PC-9 (cell line): ENCODE data around the gene SLC5A9. TPM values are rescaled to one million over a fixed set of nuclear protein-coding genes. Genes with fewer than 3 reads are reported as not detected.

Experiments used
- BruUV-seq: library from RNA; stranded (reverse); fragments of 400-500 nt; replicated peaks from 2 replicates; lab custom pipeline; 2021; lab: Mats Ljungman, UMichigan
- CTCF ChIA-PET: fragments of 300-600 bp; sonication (Branson Sonifier 250); formaldehyde crosslinking; loops from one replicate; lab custom pipeline; 2022; ENCODE audit warnings: antibody characterized with exemption; lab: Charles Lee
- POLR2A ChIA-PET: fragments of 300-600 bp; sonication (Branson Sonifier 250); formaldehyde crosslinking; loops from one replicate; lab custom pipeline; 2022; ENCODE audit warnings: antibody characterized with exemption; ENCODE audit not compliant: unreplicated experiment; lab: Charles Lee
- DNase-seq, 2 experiments: peaks; one replicate each; pipeline versions ENCODE4 v3.0.0 to v3.0.0-alpha.2; 2015 to 2022; ENCODE audit warnings: mixed read lengths in 1 of 2
- H2AFZ ChIP-seq: fragments of 200-600 bp; sonication (generic); 2 replicates; pipeline ENCODE4 v1.8.1; 2017; ENCODE audit warnings: antibody characterized with exemption
- H3F3A ChIP-seq: fragments of 200-600 bp; sonication (generic); 2 replicates; pipeline ENCODE4 v1.8.1; 2017; ENCODE audit warnings: antibody characterized with exemption, mild to moderate bottlenecking, low read depth; ENCODE audit not compliant: insufficient read depth
- H3K27ac ChIP-seq: fragments of 200-600 bp; sonication (generic); 2 replicates; pipeline ENCODE4 v1.6.1; 2016; ENCODE audit warnings: mixed run types
- H3K27me3 ChIP-seq: fragments of 200-600 bp; sonication (generic); 2 replicates; pipeline ENCODE4 v1.6.1; 2016; ENCODE audit warnings: low read depth, mixed run types; ENCODE audit not compliant: insufficient read depth
- H3K36me3 ChIP-seq: fragments of 200-600 bp; sonication (generic); 2 replicates; pipeline ENCODE4 v1.6.1; 2016; ENCODE audit warnings: low read depth, mixed run types
- H3K4me1 ChIP-seq: fragments of 200-600 bp; sonication (generic); replicated peaks from 2 replicates; pipeline ENCODE4 v1.6.1; 2016; ENCODE audit warnings: mixed run types; ENCODE audit not compliant: insufficient read depth
- H3K4me2 ChIP-seq: fragments of 200-600 bp; sonication (generic); 2 replicates; pipeline ENCODE4 v1.6.1; 2017; ENCODE audit warnings: mixed run types
- H3K4me3 ChIP-seq: fragments of 200-600 bp; sonication (generic); 2 replicates; pipeline ENCODE4 v1.6.1; 2016; ENCODE audit warnings: mixed run types
- H3K79me2 ChIP-seq: fragments of 200-600 bp; sonication (generic); 2 replicates; pipeline ENCODE4 v1.6.1; 2017; ENCODE audit warnings: low read depth, mixed run types
- H3K9me2 ChIP-seq: fragments of 200-600 bp; sonication (generic); 2 replicates; pipeline ENCODE4 v1.8.1; 2017; ENCODE audit warnings: mild to moderate bottlenecking; ENCODE audit not compliant: insufficient read depth
- H3K9me3 ChIP-seq: fragments of 200-600 bp; sonication (generic); 2 replicates; pipeline ENCODE4 v1.8.1; 2016; ENCODE audit warnings: low read depth; ENCODE audit not compliant: insufficient read depth
- H4K20me1 ChIP-seq: fragments of 200-600 bp; sonication (generic); 2 replicates; pipeline ENCODE4 v1.8.1; 2017; ENCODE audit not compliant: insufficient read depth
- CTCF ChIP-seq: fragments of 200-600 bp; sonication (generic); conservative IDR thresholded peaks from 2 replicates; pipeline ENCODE4 v1.6.1; 2017; ENCODE audit warnings: mixed run types, antibody characterized with exemption, mild to moderate bottlenecking, moderate library complexity
- EZH2 ChIP-seq: fragments of 200-600 bp; sonication (generic); IDR thresholded peaks from 2 replicates; pipeline ENCODE4 v1.8.0; 2017; ENCODE audit warnings: antibody characterized with exemption, low read depth
- intact Hi-C: fragments of 100-400 bp; cut with micrococcal nuclease; formaldehyde crosslinking; loops from one replicate; pipeline ENCODE4 v1.10.0; 2022; ENCODE audit not compliant: unreplicated experiment
- total RNA-seq: library from RNA; stranded (reverse); gene quantifications from 2 replicates; pipeline ENCODE4 v1.2.3, GENCODE V29; 2021

SLC5A9 gene
- total RNA-seq, 1 experiment from 2014 or later, result not detected

DNA sequence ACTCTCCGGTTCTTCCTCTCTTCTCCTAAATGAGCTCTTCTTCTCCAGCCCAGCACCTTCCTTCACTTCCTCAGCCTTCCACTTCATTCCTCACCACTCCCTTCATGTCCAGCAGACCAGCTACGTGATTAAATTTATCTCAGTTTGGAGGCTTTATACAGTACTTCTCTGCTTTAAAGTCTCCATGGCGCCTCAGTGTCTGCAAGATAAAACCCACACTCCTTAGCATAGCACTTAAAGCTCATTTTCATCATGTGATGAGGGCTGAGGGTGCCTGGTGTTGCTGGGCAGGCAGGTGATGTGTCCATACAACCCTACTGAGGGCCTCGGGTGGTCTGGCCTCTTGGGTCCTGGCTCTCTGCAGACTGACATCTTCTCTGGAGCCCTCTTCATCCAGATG lies 7.7 kb downstream of the SLC5A9 start:
- Histone ChIP-seq H3K9me3 (no peaks in the 10 kb centered on the region), H3F3A (no peaks in the 10 kb centered on the region), H3K27me3 (peaks cover 10% of the 10 kb centered on the region), H3K36me3 (no peaks in the 10 kb centered on the region), H3K79me2 (no peaks in the 10 kb centered on the region), H3K4me2 (no peak overlapping the region), H3K27ac (no peak overlapping the region), H2AFZ (no peak overlapping the region), H3K4me1 (no peaks in the 10 kb centered on the region), H3K4me3 (no peak overlapping the region), H3K9me2 (no peaks in the 10 kb centered on the region), H4K20me1 (no peaks in the 10 kb centered on the region)
- BruUV-seq, result no TSS peak
- CTCF ChIA-PET, result no interaction called here
- intact Hi-C loops, result loop anchor here (10.0 kb wide), 1 partner anchor 135 kb away; no protein-coding TSS in a partner anchor
- DNase-seq, result no peak
- TF ChIP-seq EZH2, result no peak
- TF ChIP-seq CTCF, result no peak
- POLR2A ChIA-PET, result no interaction called here

- TF ChIP-seq EZH2 (no peak), CTCF (no peak)
- no peak overlapping the region for H3K27ac ChIP-seq
- ChIA-PET POLR2A (no interaction called here), CTCF (no interaction called here)
- no peak overlapping the region for H2AFZ ChIP-seq
- H3K36me3 ChIP-seq, result no peaks in the 10 kb centered on the region
- BruUV-seq, result no TSS peak
- H3K9me2 ChIP-seq, result no peaks in the 10 kb centered on the region
- no peak overlapping the region for H3K4me3 ChIP-seq
- intact Hi-C loops, result loop anchor here (10.0 kb wide), 1 partner anchor 138 kb away; no protein-coding TSS in a partner anchor
- no peaks in the 10 kb centered on the region for H3K9me3 ChIP-seq
- peaks cover 13% of the 10 kb centered on the region for H3K27me3 ChIP-seq
- no peak for DNase-seq
- H3K4me2 ChIP-seq, result no peak overlapping the region
- no peaks in the 10 kb centered on the region for H3K4me1 ChIP-seq
- no peaks in the 10 kb centered on the region for H3K79me2 ChIP-seq
- H4K20me1 ChIP-seq, result no peaks in the 10 kb centered on the region
- no peaks in the 10 kb centered on the region for H3F3A ChIP-seq
These were observed 10.2 kb downstream of the SLC5A9 start for GRCh38 chr1:48232722-48233121.

- Histone ChIP-seq H3K9me2 (no peaks in the 10 kb centered on the region), H3K4me3 (no peak overlapping the region), H3K27ac (no peak overlapping the region), H3K27me3 (peaks cover 13% of the 10 kb centered on the region), H2AFZ (no peak overlapping the region), H3K4me2 (no peak overlapping the region), H4K20me1 (no peaks in the 10 kb centered on the region), H3F3A (no peaks in the 10 kb centered on the region), H3K4me1 (no peaks in the 10 kb centered on the region), H3K9me3 (no peaks in the 10 kb centered on the region), H3K79me2 (no peaks in the 10 kb centered on the region), H3K36me3 (no peaks in the 10 kb centered on the region)
- CTCF ChIA-PET, result no interaction called here
- DNase-seq, result no peak
- TF ChIP-seq CTCF, result no peak
- TF ChIP-seq EZH2, result no peak
- BruUV-seq, result no TSS peak
- POLR2A ChIA-PET, result no interaction called here
- intact Hi-C loops, result loop anchor here (10.0 kb wide), 1 partner anchor 139 kb away; no protein-coding TSS in a partner anchor
These were observed 11.4 kb downstream of the SLC5A9 start for GRCh38 chr1:48233666-48234485.
